PFSK-1 (cell line): Measurements from ENCODE around the gene GSK3A.
A peak's percentile ranks its signal among the peaks of the same experiment; 100 is the strongest.

Experiments used
- FOXP2 ChIP-seq: optimal IDR thresholded peaks from 2 replicates; pipeline ENCODE3; 2011; ENCODE audit warnings: borderline replicate concordance, control low read depth, inconsistent platforms; ENCODE audit not compliant: insufficient read depth; ENCODE audit errors: extremely low read length, extremely low read depth
- POLR2AphosphoS5 ChIP-seq: IDR thresholded peaks from 2 replicates; pipeline ENCODE4 v1.6.1; 2012; ENCODE audit warnings: low read depth, mild to moderate bottlenecking, control low read depth, low read length, moderate library complexity
- SIN3A ChIP-seq: IDR thresholded peaks from 2 replicates; pipeline ENCODE4 v1.6.1; 2012; ENCODE audit warnings: mild to moderate bottlenecking, low read length, moderate library complexity, borderline replicate concordance; ENCODE audit not compliant: insufficient read depth
- TAF1 ChIP-seq: IDR thresholded peaks from 2 replicates; pipeline ENCODE4 v1.6.1; 2012; ENCODE audit warnings: low read length, control low read depth, borderline replicate concordance; ENCODE audit not compliant: insufficient read depth
- TF ChIP-seq, protein P1 (sequence below), 2 experiments: IDR thresholded peaks; 2 replicates each; pipeline versions ENCODE4 v1.6.1 to v1.8.0; 2011 to 2012; ENCODE audit warnings: low read depth in 2 of 2, low read length in 2 of 2, control low read depth in 1 of 2, inconsistent platforms in 1 of 2, mild to moderate bottlenecking in 1 of 2, moderate library complexity in 1 of 2; ENCODE audit not compliant: insufficient read depth in 1 of 2

GSK3A gene

DNA sequence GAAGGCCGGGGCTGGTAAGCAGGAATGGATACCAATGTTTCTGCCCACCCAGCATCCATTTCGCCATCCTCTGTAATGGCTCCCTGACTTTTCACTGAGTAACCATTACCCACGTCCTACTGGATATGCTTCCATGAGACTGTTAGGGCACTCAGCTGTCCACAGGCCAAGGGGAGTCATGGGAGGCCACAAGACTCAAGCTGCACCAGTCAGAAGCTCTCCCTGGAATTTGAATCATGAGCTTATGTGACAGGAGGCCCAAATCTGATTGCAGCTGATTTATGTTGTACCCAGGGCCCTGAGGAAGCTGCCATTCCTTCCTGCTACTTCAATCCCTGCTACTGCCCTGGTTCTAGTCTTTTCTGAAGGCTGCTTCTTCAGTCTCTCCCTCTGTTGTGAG, 53.3 kb downstream of the GSK3A start:
- TF ChIP-seq TAF1 = no peak
- no peak for TF ChIP-seq SIN3A
- no peak for TF ChIP-seq POLR2AphosphoS5
- TF ChIP-seq FOXP2 = no peak
- TF ChIP-seq, protein P1, sequence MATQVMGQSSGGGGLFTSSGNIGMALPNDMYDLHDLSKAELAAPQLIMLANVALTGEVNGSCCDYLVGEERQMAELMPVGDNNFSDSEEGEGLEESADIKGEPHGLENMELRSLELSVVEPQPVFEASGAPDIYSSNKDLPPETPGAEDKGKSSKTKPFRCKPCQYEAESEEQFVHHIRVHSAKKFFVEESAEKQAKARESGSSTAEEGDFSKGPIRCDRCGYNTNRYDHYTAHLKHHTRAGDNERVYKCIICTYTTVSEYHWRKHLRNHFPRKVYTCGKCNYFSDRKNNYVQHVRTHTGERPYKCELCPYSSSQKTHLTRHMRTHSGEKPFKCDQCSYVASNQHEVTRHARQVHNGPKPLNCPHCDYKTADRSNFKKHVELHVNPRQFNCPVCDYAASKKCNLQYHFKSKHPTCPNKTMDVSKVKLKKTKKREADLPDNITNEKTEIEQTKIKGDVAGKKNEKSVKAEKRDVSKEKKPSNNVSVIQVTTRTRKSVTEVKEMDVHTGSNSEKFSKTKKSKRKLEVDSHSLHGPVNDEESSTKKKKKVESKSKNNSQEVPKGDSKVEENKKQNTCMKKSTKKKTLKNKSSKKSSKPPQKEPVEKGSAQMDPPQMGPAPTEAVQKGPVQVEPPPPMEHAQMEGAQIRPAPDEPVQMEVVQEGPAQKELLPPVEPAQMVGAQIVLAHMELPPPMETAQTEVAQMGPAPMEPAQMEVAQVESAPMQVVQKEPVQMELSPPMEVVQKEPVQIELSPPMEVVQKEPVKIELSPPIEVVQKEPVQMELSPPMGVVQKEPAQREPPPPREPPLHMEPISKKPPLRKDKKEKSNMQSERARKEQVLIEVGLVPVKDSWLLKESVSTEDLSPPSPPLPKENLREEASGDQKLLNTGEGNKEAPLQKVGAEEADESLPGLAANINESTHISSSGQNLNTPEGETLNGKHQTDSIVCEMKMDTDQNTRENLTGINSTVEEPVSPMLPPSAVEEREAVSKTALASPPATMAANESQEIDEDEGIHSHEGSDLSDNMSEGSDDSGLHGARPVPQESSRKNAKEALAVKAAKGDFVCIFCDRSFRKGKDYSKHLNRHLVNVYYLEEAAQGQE (IDR thresholded peaks at IDR 0.05; ENCODE audit: insufficient read depth in 1 of 2, low read depth in 2 of 2, low read length in 2 of 2) = no peak

DNA sequence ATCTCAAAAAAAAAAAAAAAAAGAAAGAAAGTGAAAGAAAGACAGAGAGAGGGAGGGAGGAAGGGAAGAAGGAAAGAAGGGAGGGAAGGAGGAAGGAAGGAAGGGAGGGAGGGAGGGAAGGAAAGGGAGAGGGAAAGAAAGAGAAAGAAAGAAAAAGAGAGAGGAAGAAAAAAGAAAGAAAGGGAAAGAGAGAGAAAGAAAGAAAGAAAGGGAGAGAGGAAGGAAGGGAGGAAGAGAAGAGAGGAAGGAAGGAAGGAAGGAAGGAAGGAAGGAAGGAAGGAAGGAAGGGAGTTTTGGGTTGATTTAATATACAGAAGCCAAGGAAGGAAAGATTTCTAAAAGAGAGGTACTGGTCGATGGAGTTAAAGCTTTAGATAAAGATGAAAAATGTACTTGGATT, 53.7 kb downstream of the GSK3A start:
- no peak for TF ChIP-seq SIN3A
- TF ChIP-seq, protein P1 (IDR thresholded peaks at IDR 0.05; ENCODE audit: insufficient read depth in 1 of 2, low read depth in 2 of 2, low read length in 2 of 2) = no peak
- TF ChIP-seq TAF1 = no peak

DNA sequence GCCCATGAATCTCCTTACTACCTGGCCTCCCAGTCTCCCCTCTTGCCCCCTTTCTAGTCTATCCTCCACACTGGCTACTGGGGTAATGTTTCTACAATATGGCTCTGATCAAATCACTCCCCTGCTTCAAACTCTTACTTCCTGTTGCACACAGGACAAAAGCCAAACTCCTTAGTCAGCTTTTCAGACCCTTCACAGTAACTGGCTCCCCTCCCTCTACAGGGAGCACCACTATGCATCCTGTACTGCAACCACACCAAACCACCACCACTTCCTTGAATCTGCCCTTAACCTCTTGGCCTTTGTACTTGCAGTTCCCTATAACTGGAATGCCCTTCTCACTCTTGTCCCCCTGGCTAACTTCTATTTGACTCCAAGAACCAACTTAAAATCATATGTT, 57.1 kb downstream of the GSK3A start:
- TF ChIP-seq POLR2AphosphoS5 (no peak), TAF1 (no peak), SIN3A (no peak), FOXP2 (no peak)
- TF ChIP-seq, protein P1 (IDR thresholded peaks at IDR 0.05; ENCODE audit: insufficient read depth in 1 of 2, low read depth in 2 of 2, low read length in 2 of 2) = no peak

DNA sequence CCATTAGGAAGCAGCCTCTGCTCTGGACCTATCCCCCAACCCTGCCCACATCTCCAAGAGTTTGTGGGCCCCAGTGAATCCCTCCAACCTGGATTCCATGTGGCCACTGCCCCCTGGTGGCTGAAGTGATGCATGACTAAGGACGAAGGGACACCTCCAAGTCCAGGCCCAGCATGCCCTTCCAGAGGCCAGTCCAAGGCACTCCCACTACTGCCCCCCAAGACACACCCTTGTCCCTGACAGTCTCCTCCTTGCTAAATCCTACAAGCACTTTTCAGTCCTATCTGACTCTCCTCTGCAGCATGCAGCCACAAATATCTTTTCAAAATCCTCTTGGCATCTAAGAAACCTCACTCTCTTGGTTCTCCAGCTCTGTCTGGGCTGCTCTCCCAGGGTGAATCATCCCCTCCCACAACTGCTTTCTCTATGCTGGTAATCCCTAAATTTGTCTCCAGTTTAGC, 58.0 kb downstream of the GSK3A start:
- TF ChIP-seq FOXP2 = no peak
- TF ChIP-seq, protein P1 (IDR thresholded peaks at IDR 0.05; ENCODE audit: insufficient read depth in 1 of 2, low read depth in 2 of 2, low read length in 2 of 2) = peak in 1 of 2 experiments; percentile 56; a peak in 1 of 4 replicates
